Rectal smooth muscle tissue (tissue), 1 donor: Measurements from ENCODE around the gene HOXA11.
A peak's percentile ranks its signal among the peaks of the same experiment; 100 is the strongest.

Experiments
- H3K27ac ChIP-seq: one replicate; pipeline ENCODE4 v1.7.0; 2013; ENCODE audit warnings: low read depth, low read length, inconsistent platforms
- H3K27me3 ChIP-seq: one replicate; pipeline ENCODE4 v1.7.0; 2013; ENCODE audit warnings: low read length; ENCODE audit not compliant: control insufficient read depth, insufficient read depth
- H3K36me3 ChIP-seq: one replicate; pipeline ENCODE4 v1.7.0; 2013; ENCODE audit warnings: low read length; ENCODE audit not compliant: control insufficient read depth, insufficient read depth
- H3K4me1 ChIP-seq: one replicate; pipeline ENCODE4 v1.7.0; 2013; ENCODE audit warnings: low read length; ENCODE audit not compliant: control insufficient read depth, insufficient read depth
- H3K4me3 ChIP-seq: one replicate; pipeline ENCODE4 v1.7.0; 2013; ENCODE audit warnings: low read length
- H3K9ac ChIP-seq: one replicate; pipeline ENCODE4 v1.7.0; 2013; ENCODE audit warnings: low read length

Gene HOXA11

GRCh38 chr7:27212497-27213432 is 27.7 kb upstream of the HOXA11 start:
- H3K9ac ChIP-seq, result no peak overlapping the region
- no peak overlapping the region for H3K4me3 ChIP-seq
- peaks cover 14% of the 10 kb centered on the region for H3K27me3 ChIP-seq
- H3K4me1 ChIP-seq, result no peaks in the 10 kb centered on the region
- no peak overlapping the region for H3K27ac ChIP-seq
- no peaks in the 10 kb centered on the region for H3K36me3 ChIP-seq

GRCh38 chr7:27211764-27212204 is 26.8 kb upstream of the HOXA11 start:
- no peak overlapping the region for H3K9ac ChIP-seq

GRCh38 chr7:27211084-27211446 is 26.0 kb upstream of the HOXA11 start:
- H3K36me3 ChIP-seq, result no peaks in the 10 kb centered on the region

More at GRCh38 chr7:27211764-27212204, 26.8 kb upstream of the HOXA11 start:
- Histone ChIP-seq H3K36me3 (no peaks in the 10 kb centered on the region), H3K4me1 (no peaks in the 10 kb centered on the region), H3K4me3 (no peak overlapping the region), H3K27me3 (peaks cover 19% of the 10 kb centered on the region), H3K27ac (no peak overlapping the region)

GRCh38 chr7:27210441-27211083 is 25.5 kb upstream of the HOXA11 start:
- no peaks in the 10 kb centered on the region for H3K4me1 ChIP-seq
- H3K9ac ChIP-seq, result no peak overlapping the region
- H3K4me3 ChIP-seq, result peak overlapping the region; percentile 57
- no peak overlapping the region for H3K27ac ChIP-seq
- H3K36me3 ChIP-seq, result no peaks in the 10 kb centered on the region
- peaks cover 23% of the 10 kb centered on the region for H3K27me3 ChIP-seq

More at GRCh38 chr7:27211084-27211446, 26.0 kb upstream of the HOXA11 start:
- Histone ChIP-seq H3K4me3 (no peak overlapping the region), H3K9ac (no peak overlapping the region), H3K27me3 (peaks cover 19% of the 10 kb centered on the region), H3K27ac (no peak overlapping the region), H3K4me1 (no peaks in the 10 kb centered on the region)

GRCh38 chr7:27209933-27210440 is 25.0 kb upstream of the HOXA11 start:
- Histone ChIP-seq H3K4me1 (no peaks in the 10 kb centered on the region), H3K27ac (no peak overlapping the region), H3K36me3 (no peaks in the 10 kb centered on the region), H3K27me3 (peaks cover 26% of the 10 kb centered on the region), H3K9ac (no peak overlapping the region), H3K4me3 (peak overlapping the region; percentile 34)

GRCh38 chr7:27208998-27209397 is 24.0 kb upstream of the HOXA11 start:
- Histone ChIP-seq H3K27ac (no peak overlapping the region), H3K27me3 (peaks cover 31% of the 10 kb centered on the region), H3K4me3 (no peak overlapping the region), H3K36me3 (no peaks in the 10 kb centered on the region), H3K4me1 (no peaks in the 10 kb centered on the region), H3K9ac (no peak overlapping the region)

GRCh38 chr7:27207348-27207985 is 22.4 kb upstream of the HOXA11 start:
- Histone ChIP-seq H3K9ac (no peak overlapping the region), H3K36me3 (no peaks in the 10 kb centered on the region), H3K4me3 (no peak overlapping the region), H3K4me1 (no peaks in the 10 kb centered on the region), H3K27ac (no peak overlapping the region), H3K27me3 (peaks cover 23% of the 10 kb centered on the region)

- Histone ChIP-seq H3K4me3 (peak overlapping the region; percentile 57), H3K4me1 (no peaks in the 10 kb centered on the region), H3K9ac (peak overlapping the region; percentile 54), H3K27me3 (peaks cover 28% of the 10 kb centered on the region), H3K36me3 (no peaks in the 10 kb centered on the region), H3K27ac (no peak overlapping the region)
These were observed 20.6 kb upstream of the HOXA11 start for GRCh38 chr7:27205325-27206280.

- no peaks in the 10 kb centered on the region for H3K4me1 ChIP-seq
- H3K9ac ChIP-seq, result no peak overlapping the region
- H3K27me3 ChIP-seq, result peaks cover 28% of the 10 kb centered on the region
- H3K4me3 ChIP-seq, result peak overlapping the region; percentile 57
- H3K36me3 ChIP-seq, result no peaks in the 10 kb centered on the region
- no peak overlapping the region for H3K27ac ChIP-seq
These were observed 19.9 kb upstream of the HOXA11 start for GRCh38 chr7:27204851-27205322.

- no peak overlapping the region for H3K27ac ChIP-seq
- H3K9ac ChIP-seq, result no peak overlapping the region
- H3K4me3 ChIP-seq, result peak overlapping the region; percentile 57
- H3K36me3 ChIP-seq, result no peaks in the 10 kb centered on the region
- peaks cover 28% of the 10 kb centered on the region for H3K27me3 ChIP-seq
- no peaks in the 10 kb centered on the region for H3K4me1 ChIP-seq
These were observed 19.0 kb upstream of the HOXA11 start for GRCh38 chr7:27203964-27204594.

GRCh38 chr7:27203365-27203953 is 18.4 kb upstream of the HOXA11 start:
- no peaks in the 10 kb centered on the region for H3K36me3 ChIP-seq
- no peak overlapping the region for H3K9ac ChIP-seq
- no peak overlapping the region for H3K27ac ChIP-seq
- peak overlapping the region; percentile 43 for H3K4me3 ChIP-seq
- H3K27me3 ChIP-seq, result peaks cover 30% of the 10 kb centered on the region
- no peaks in the 10 kb centered on the region for H3K4me1 ChIP-seq
